ENCODE results near the gene PLEKHA8.
A peak's percentile ranks its signal among the peaks of the same experiment; 100 is the strongest.

GRCh38 chr7:30159698-30160143, 131.5 kb downstream of the PLEKHA8 start:
- TF ChIP-seq, protein P1, sequence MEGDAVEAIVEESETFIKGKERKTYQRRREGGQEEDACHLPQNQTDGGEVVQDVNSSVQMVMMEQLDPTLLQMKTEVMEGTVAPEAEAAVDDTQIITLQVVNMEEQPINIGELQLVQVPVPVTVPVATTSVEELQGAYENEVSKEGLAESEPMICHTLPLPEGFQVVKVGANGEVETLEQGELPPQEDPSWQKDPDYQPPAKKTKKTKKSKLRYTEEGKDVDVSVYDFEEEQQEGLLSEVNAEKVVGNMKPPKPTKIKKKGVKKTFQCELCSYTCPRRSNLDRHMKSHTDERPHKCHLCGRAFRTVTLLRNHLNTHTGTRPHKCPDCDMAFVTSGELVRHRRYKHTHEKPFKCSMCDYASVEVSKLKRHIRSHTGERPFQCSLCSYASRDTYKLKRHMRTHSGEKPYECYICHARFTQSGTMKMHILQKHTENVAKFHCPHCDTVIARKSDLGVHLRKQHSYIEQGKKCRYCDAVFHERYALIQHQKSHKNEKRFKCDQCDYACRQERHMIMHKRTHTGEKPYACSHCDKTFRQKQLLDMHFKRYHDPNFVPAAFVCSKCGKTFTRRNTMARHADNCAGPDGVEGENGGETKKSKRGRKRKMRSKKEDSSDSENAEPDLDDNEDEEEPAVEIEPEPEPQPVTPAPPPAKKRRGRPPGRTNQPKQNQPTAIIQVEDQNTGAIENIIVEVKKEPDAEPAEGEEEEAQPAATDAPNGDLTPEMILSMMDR (IDR thresholded peaks at IDR 0.05): peak in 1 of 4 donors; percentile 12
- no peak for TF ChIP-seq POLR2A (IDR thresholded peaks at IDR 0.05)

Measured in right lobe of liver (tissue), 4 donors.